CD14-positive monocyte (primary cell): ENCODE data around the gene GBA3. TPM values are rescaled to one million over a fixed set of nuclear protein-coding genes. Genes with fewer than 3 reads are reported as not detected.

Source experiments
- DNase-seq, 3 donors: peaks; one replicate each; pipeline ENCODE4 v3.0.0-alpha.2; 2011 to 2022
- H2AFZ ChIP-seq: 2 replicates; pipeline ENCODE4 v1.6.0; 2012; ENCODE audit warnings: mild to moderate bottlenecking, low read depth, low read length, inconsistent platforms; ENCODE audit not compliant: insufficient read depth, poor library complexity, severe bottlenecking
- H3K27ac ChIP-seq, 2 donors: 1 replicate in 1 of 2; 2 replicates in 1 of 2; pipeline ENCODE4 v1.5.1; 2012 to 2013; ENCODE audit warnings: low read length in 2 of 2, control low read depth in 1 of 2, inconsistent platforms in 1 of 2, low read depth in 1 of 2, mild to moderate bottlenecking in 1 of 2
- H3K27me3 ChIP-seq, 2 donors: one replicate each; pipeline versions ENCODE4 v1.6.0 to v1.6.1; 2011 to 2013; ENCODE audit warnings: low read length in 2 of 2; ENCODE audit not compliant: control insufficient read depth in 2 of 2, insufficient read depth in 2 of 2
- H3K36me3 ChIP-seq, 2 donors: replicated peaks in 1 of 2; 1 replicate in 1 of 2; 2 replicates in 1 of 2; pipeline versions ENCODE4 v1.5.1 to v1.6.1; 2012 to 2013; ENCODE audit warnings: low read length in 2 of 2, control low read depth in 1 of 2, inconsistent platforms in 1 of 2, mild to moderate bottlenecking in 1 of 2; ENCODE audit not compliant: insufficient read depth in 2 of 2, control insufficient read depth in 1 of 2
- H3K4me1 ChIP-seq, 2 donors: 1 replicate in 1 of 2; 2 replicates in 1 of 2; pipeline versions ENCODE4 v1.5.1 to v1.6.1; 2012 to 2013; ENCODE audit warnings: low read length in 2 of 2, control low read depth in 1 of 2, inconsistent platforms in 1 of 2, mild to moderate bottlenecking in 1 of 2, moderate library complexity in 1 of 2; ENCODE audit not compliant: insufficient read depth in 2 of 2, control insufficient read depth in 1 of 2
- H3K4me2 ChIP-seq: replicated peaks from 2 replicates; pipeline ENCODE3; 2012; ENCODE audit warnings: low read length, moderate library complexity, mild to moderate bottlenecking; ENCODE audit not compliant: poor library complexity, severe bottlenecking; ENCODE audit errors: extremely low read depth
- H3K4me3 ChIP-seq, 3 experiments: fragments of 200-600 bp in 1 of 3; sonication (generic) in 1 of 3; replicated peaks in 1 of 3; 1 replicate in 2 of 3; 2 replicates in 1 of 3; pipeline ENCODE4 v1.5.1; 2011 to 2013; ENCODE audit warnings: low read length in 3 of 3, mild to moderate bottlenecking in 3 of 3, control low read depth in 2 of 3, low read depth in 2 of 3, inconsistent platforms in 1 of 3, moderate library complexity in 1 of 3
- H3K79me2 ChIP-seq: 2 replicates; pipeline ENCODE4 v1.6.0; 2012; ENCODE audit warnings: mild to moderate bottlenecking, control low read depth, inconsistent platforms, low read length, moderate library complexity; ENCODE audit not compliant: insufficient read depth
- H3K9ac ChIP-seq: 2 replicates; pipeline ENCODE4 v1.6.0; 2017; ENCODE audit warnings: low read length, mild to moderate bottlenecking; ENCODE audit not compliant: insufficient read depth, poor library complexity, severe bottlenecking
- H3K9me3 ChIP-seq, 2 donors: replicated peaks in 1 of 2; 1 replicate in 1 of 2; 2 replicates in 1 of 2; pipeline versions ENCODE4 v1.5.1 to v1.6.1; 2012 to 2013; ENCODE audit warnings: low read length in 2 of 2, control low read depth in 1 of 2; ENCODE audit not compliant: control insufficient read depth in 1 of 2, insufficient read depth in 1 of 2
- H4K20me1 ChIP-seq: 2 replicates; pipeline ENCODE4 v1.6.0; 2012; ENCODE audit warnings: mild to moderate bottlenecking, low read length, control low read depth, moderate library complexity; ENCODE audit not compliant: insufficient read depth
- H3K27ac Mint-ChIP-seq, 7 donors: one replicate each; pipeline ENCODE4 v1.8.0; 2020; ENCODE audit warnings: mild to moderate bottlenecking in 7 of 7, mixed read lengths in 7 of 7, moderate library complexity in 6 of 7, inconsistent platforms in 2 of 7
- H3K27me3 Mint-ChIP-seq, 3 donors: one replicate each; pipeline ENCODE4 v1.8.0; 2021 to 2022; ENCODE audit warnings: low read depth in 3 of 3, mild to moderate bottlenecking in 3 of 3, mixed read lengths in 3 of 3, moderate library complexity in 3 of 3, inconsistent platforms in 1 of 3
- H3K36me3 Mint-ChIP-seq, 2 donors: one replicate each; pipeline ENCODE4 v1.8.0; 2020; ENCODE audit warnings: mixed read lengths in 2 of 2, inconsistent platforms in 1 of 2, mild to moderate bottlenecking in 1 of 2
- H3K4me1 Mint-ChIP-seq: one replicate; pipeline ENCODE4 v1.8.0; 2020; ENCODE audit warnings: mild to moderate bottlenecking, mixed read lengths
- H3K4me3 Mint-ChIP-seq, 2 donors: one replicate each; pipeline ENCODE4 v1.8.0; 2020; ENCODE audit warnings: mild to moderate bottlenecking in 2 of 2, mixed read lengths in 2 of 2, moderate library complexity in 1 of 2
- H3K9me3 Mint-ChIP-seq, 7 donors: one replicate each; pipeline ENCODE4 v1.8.0; 2020 to 2022; ENCODE audit warnings: mixed read lengths in 7 of 7, mild to moderate bottlenecking in 6 of 7, moderate library complexity in 6 of 7, inconsistent platforms in 2 of 7
- WGBS: methylation state at CpG from one replicate; pipeline ENCODE4 v1.1.5; 2013; ENCODE audit warnings: missing lambda C conversion rate; ENCODE audit not compliant: insufficient coverage; 5-methylcytosine and 5-hydroxymethylcytosine counted together
- intact Hi-C, 2 donors: fragments of 100-400 bp; cut with micrococcal nuclease; formaldehyde crosslinking; loops; one replicate each; pipeline versions ENCODE4 v1.15.0 to v1.15.1; 2023
- polyA plus RNA-seq, 3 donors: library from polyadenylated mRNA; depleted of rRNA in 1 of 3; unstranded in 2 of 3; stranded (reverse) in 1 of 3; fragments of 300-500 nt in 2 of 3; fragments of >200 nt in 1 of 3; fragmentation: Illumina TruSeq in 2 of 3; gene quantifications; 1 replicate in 2 of 3; 2 replicates in 1 of 3; pipeline ENCODE4 v1.2.3, GENCODE V29; 2012 to 2021
- TF ChIP-seq, protein P1 (sequence below): fragments of 200-600 bp; IDR thresholded peaks from one replicate; pipeline ENCODE4 v1.8.0; 2022; ENCODE audit warnings: antibody characterized with exemption, mild to moderate bottlenecking

GBA3 gene
- polyA plus RNA-seq, 3 donors: not detected

DNA sequence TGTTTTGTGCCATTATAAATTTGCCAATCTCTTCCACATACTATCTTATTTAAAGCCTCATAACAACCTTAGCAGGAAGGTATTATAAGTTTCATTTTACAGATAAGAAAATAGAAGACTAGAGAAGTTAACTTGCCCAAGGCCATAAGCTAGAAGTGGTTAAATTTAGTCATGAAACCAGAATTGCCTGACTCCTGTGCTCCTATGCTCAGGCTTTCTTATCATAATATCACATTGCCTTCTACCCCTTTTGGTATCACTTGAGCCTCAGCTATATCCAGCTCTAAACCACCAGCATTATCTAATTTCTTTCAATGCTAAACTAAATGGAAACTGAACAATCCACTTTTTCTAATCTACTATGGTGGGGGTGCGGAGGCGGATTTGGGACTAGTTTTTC is 164.7 kb downstream of the GBA3 start:
- Histone ChIP-seq H3K4me2 (no peak overlapping the region), H2AFZ (no peak overlapping the region), H4K20me1 (no peaks in the 10 kb centered on the region), H3K27me3 (no peaks in the 10 kb centered on the region), H3K4me1 (no peaks in the 10 kb centered on the region), H3K4me3 (no peak overlapping the region), H3K79me2 (no peaks in the 10 kb centered on the region), H3K9ac (no peak overlapping the region), H3K36me3 (no peaks in the 10 kb centered on the region), H3K9me3 (peaks cover 0 to 3% of the 10 kb centered on the region in 2 donors), H3K27ac (no peak overlapping the region)
- H3K27me3 Mint-ChIP-seq: peaks cover 0 to 1% (median 0%) of the 10 kb centered on the region in 3 donors
- intact Hi-C loops: no loop called here
- H3K36me3 Mint-ChIP-seq: no peaks in the 10 kb centered on the region
- WGBS: no CpG with 5 or more reads among the region's 2 CpGs
- no peak overlapping the region for H3K27ac Mint-ChIP-seq
- H3K4me1 Mint-ChIP-seq: no peaks in the 10 kb centered on the region
- TF ChIP-seq, protein P1, sequence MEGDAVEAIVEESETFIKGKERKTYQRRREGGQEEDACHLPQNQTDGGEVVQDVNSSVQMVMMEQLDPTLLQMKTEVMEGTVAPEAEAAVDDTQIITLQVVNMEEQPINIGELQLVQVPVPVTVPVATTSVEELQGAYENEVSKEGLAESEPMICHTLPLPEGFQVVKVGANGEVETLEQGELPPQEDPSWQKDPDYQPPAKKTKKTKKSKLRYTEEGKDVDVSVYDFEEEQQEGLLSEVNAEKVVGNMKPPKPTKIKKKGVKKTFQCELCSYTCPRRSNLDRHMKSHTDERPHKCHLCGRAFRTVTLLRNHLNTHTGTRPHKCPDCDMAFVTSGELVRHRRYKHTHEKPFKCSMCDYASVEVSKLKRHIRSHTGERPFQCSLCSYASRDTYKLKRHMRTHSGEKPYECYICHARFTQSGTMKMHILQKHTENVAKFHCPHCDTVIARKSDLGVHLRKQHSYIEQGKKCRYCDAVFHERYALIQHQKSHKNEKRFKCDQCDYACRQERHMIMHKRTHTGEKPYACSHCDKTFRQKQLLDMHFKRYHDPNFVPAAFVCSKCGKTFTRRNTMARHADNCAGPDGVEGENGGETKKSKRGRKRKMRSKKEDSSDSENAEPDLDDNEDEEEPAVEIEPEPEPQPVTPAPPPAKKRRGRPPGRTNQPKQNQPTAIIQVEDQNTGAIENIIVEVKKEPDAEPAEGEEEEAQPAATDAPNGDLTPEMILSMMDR: no peak
- DNase-seq: no peak
- no peak overlapping the region for H3K4me3 Mint-ChIP-seq
- peaks cover 0 to 11% (median 0%) of the 10 kb centered on the region in 7 donors for H3K9me3 Mint-ChIP-seq

- H3K4me1 Mint-ChIP-seq: no peaks in the 10 kb centered on the region
- no peak overlapping the region for H3K4me3 ChIP-seq
- H3K4me3 Mint-ChIP-seq: no peak overlapping the region
- no peaks in the 10 kb centered on the region for H3K36me3 Mint-ChIP-seq
- no peaks in the 10 kb centered on the region for H4K20me1 ChIP-seq
- H3K9me3 ChIP-seq: peaks cover 0 to 3% of the 10 kb centered on the region in 2 donors
- no peak overlapping the region for H3K27ac Mint-ChIP-seq
- H2AFZ ChIP-seq: no peak overlapping the region
- no peak for DNase-seq
- H3K27ac ChIP-seq: no peak overlapping the region
- WGBS: no CpG with 5 or more reads among the region's 2 CpGs
- no peaks in the 10 kb centered on the region for H3K36me3 ChIP-seq
- H3K27me3 Mint-ChIP-seq: peaks cover 0 to 1% (median 0%) of the 10 kb centered on the region in 3 donors
- no peak overlapping the region for H3K4me2 ChIP-seq
- intact Hi-C loops: no loop called here
- H3K79me2 ChIP-seq: no peaks in the 10 kb centered on the region
- peaks cover 0 to 11% (median 1%) of the 10 kb centered on the region in 7 donors for H3K9me3 Mint-ChIP-seq
- no peaks in the 10 kb centered on the region for H3K4me1 ChIP-seq
- H3K9ac ChIP-seq: no peak overlapping the region
- H3K27me3 ChIP-seq: no peaks in the 10 kb centered on the region
- TF ChIP-seq, protein P1: no peak
Observed at GRCh38 chr4:22859318-22859717, 166.6 kb downstream of the GBA3 start.

Other genes with a start within 250 kb of the GBA3 start
- gene ADGRA3, start 176.9 kb upstream of the GBA3 start, polyA plus RNA-seq: under 1 TPM in 1 of 3 donors, not detected in 2; 0.07 TPM